HG02840 (cell line): ENCODE data around the gene SLC9B2.

ENCODE experiments used
- ATAC-seq: cut with Tn5 transposase; IDR thresholded peaks from one replicate; pipeline ENCODE4 v1.9.1; 2021; ENCODE audit warnings: mild to moderate bottlenecking, moderate library complexity, moderate number of reproducible peaks; ENCODE audit not compliant: unreplicated experiment, low FRiP score

The SLC9B2 gene

DNA sequence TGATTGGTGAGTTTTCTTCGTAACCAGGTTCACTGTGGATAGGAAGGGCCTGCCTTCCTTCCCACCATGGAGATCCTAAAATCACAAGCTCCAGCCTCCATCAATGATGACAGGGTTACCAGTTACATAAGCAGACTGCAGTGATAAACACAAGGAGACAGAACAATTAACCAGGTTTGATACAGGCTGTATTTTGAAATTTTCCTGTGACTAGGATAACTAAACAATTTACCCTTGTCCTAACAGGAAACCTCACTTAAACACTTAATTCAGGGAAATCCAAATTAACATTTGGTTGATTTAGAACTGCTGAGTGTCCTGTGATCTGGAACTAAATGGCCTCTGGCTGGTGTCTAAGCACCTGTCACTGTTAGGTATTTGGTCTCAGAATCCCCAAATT lies 3.1 kb upstream of the SLC9B2 start:
- ATAC-seq: no peak

DNA sequence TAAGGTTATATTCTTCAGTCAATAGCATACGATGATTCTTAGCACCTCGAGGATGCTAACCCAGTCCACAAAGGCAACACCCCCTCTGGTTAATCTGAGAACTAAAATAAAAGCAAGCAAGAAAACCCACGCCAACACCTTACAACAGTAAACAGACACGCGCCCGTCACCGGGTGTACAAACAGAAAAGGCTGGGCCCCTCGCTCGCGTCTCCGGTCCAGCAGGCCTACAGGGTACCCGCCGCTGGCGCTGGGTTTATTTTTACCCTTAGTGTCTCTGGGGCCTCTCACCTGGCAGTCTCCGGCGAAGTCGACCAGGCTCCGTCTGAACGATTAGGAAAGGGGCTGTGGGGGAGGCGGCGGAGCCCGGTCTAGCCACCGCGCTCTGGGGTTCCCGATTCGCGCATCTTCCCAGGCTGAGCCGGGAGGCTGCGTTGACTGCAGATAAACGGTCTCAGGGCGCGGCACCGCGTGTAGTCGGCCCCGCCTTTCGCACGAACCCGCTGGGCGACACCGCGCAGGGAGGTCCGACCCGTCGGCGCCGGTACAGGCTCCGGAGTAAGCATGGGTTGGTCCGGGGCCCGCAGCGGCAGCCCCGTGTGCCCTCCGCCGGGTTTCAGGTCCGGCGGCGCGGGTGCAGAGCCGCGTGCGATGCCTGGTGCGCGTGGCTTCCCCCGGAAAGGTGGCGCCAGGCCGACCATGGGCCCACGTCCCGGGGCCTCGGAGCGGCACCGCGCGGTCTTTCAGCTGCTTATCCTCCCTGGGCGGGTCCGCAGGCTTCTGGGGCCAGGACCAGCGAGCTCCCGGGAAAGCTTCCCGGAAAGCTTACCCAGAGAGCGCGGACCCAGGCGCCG lies 441 bp downstream of the SLC9B2 start:
- peak; percentile 50 for ATAC-seq

DNA sequence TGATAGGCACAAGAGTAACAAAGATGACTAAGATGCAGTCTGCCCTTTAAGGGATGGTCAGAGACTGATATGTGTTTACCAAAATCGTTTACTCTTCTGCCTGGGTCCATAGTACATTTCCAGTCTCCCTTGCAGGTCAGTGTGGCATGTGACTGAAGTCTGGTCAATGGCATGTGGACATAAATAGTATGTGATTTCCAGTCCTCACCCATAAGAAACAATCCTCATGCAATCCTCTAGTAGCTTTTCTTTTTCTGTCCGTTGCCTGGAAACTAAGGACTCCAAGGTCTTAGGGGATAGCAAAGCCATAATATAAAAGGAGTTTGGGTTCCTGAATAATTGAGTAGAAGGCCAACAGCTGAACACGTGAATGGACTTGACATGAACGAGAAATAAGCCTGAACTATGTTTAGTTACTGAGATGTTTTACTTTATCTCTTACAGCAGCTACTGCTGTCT lies 1.1 kb downstream of the SLC9B2 start:
- ATAC-seq: no peak

DNA sequence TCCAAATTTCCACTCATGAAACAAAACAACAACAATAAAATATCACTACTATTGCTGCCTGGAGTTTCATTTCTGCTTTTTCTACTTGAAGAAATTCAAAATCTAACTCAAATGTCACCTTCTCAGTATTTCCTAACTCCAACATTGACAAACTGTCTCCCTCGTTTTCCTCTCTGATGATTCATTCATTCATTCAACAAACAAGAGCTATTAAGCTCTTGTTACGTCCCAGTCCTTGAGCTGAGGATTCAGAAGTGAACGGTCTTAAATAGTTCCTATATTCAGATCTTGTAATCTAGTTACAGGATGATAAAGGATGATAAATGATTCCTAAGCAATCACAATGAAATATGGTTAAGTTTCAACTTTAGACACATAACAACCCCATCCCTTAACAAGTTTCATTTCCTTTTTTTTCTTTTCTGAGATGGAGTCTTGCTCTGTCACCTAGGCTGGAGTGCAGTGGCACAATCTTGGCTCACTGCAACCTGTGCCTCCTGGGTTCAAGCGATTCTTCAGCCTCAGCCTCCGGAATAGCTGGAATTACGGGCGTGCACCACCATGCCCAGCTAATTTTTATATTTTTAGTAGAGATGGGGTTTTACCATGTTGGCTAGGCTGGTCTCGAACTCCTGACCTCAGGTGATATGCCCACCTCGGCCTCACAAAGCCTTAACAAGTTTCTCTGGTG lies 1.7 kb downstream of the SLC9B2 start:
- peak; percentile 42 for ATAC-seq

DNA sequence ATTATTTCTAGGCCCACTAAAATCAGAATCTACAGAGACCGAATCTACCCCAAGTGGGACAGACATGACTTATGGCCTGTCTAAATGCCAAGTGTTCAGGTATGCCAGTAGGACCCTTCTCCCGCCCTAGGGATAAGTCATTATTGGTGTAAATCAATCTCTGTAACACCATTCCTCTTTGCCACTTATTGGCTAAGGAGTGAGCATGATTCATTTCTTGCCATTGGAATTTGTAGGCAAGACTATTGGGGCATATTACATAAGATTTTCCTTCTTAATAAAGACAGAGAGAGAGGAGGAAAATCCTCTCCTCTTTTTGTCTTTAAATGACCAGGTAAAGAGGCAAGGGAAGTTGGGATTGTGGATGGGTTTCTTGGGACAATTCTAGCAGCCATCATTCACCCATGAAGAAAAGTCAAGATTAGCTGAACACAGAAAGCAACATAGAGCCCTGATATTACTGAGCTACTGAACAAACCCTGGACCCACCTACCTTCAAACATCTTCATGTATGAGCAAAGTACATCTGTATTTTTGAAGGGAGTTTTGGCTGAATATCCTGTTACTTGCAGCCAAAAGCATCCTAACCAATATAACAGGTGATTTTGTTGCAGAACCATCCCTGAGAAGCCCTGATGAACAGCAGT lies 2.6 kb downstream of the SLC9B2 start:
- ATAC-seq: no peak

DNA sequence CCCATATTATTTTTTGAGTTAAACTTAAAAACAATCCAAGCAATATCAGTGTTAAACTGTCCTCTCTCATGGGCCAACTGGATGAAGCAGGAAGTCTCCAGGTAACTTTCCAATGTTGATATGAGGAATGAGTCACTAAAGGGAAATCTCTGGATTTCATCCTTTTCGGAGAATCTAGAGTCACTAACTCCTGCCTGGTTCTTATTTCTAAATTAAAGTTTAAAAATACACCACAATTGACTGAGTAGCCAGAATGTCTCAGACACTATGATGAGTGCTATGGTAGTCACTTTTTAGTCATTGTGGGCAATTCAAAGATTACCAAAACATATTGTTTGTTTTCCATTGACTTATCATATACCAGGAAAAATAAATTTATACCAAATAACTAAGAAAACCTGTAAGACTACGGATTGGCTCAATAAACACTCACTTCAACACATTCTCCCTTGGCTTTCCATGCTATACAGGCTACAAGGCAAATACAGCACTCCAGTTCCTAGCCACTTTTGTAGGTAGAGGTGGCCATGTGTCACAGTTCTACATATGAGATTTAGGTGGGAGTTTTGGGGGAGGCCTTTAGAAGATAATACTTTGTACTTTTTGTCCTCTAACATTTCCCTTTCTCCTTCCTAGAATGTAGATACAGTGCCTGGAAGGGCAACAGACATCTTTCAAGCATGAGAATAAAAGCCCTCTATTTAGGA lies 8.6 kb downstream of the SLC9B2 start:
- no peak for ATAC-seq

DNA sequence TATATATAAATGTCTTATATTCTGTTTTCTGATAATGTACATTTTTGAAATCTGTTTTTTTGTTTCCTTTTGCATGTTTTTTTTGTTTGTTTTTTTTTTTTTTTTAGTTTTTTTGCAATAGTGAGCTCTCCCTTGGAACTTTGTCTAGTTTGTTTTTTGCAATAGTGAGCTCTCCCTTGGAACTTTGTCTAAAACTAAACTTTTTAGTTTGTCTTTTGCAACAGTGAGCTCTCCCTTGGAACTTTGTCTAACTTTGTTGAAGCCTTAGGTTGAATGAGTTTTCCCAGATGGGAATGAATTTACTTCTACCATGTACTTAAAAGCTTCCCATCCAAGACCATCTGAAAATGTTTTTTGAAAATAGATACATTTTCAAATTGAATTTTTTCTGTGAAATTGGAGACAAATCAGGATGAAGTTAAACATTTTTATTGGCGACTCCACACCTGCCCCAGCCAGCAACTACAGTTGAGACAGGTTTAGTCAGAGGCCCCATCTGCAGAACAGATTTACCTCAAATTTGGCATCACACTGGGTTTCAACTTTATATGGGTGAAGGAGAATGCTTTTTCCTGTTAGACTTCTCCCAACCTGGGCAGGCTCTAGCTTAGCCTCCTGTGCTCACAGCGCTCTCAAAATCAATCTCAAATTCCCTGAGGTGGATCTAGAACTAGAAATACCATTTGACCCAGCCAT lies 16.0 kb downstream of the SLC9B2 start:
- ATAC-seq: no peak

DNA sequence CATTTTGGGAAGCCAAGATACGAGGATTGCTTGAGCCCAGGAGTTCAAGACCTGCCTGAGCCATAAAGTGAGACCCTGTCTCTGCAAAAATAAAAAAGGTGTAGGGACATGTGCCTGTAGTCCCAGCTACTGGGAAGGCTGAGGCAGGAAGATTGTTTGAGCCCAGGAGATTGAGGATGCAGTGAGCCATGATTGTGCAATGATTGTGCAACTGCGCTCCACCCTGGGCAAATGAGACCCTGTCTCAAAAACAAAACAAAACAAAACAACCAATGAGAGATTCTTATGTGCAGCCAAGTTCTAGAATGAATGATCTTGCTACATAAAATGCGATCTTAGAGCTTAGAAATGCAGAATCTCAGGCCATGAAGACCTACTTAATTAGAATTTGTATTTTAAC lies 22.5 kb downstream of the SLC9B2 start:
- ATAC-seq: no peak

DNA sequence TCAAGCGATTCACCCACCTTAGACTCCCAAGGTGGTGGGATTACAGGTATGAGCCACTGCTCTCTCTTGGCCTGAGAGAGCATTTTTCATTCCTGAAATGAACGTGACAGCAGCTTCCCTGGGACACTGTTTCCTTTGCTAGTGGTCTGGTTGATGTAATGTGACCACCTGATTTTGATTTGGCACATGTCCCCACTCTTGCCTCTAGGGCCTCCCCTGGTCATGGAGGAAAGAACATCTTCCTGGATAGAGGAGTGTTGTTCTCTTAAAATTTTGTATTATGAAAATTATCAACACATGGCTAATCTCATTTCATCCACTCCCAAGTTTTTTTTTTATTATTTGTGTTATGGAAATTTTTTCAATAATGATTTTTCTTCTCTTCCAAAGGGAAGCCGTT lies 23.8 kb downstream of the SLC9B2 start:
- no peak for ATAC-seq

DNA sequence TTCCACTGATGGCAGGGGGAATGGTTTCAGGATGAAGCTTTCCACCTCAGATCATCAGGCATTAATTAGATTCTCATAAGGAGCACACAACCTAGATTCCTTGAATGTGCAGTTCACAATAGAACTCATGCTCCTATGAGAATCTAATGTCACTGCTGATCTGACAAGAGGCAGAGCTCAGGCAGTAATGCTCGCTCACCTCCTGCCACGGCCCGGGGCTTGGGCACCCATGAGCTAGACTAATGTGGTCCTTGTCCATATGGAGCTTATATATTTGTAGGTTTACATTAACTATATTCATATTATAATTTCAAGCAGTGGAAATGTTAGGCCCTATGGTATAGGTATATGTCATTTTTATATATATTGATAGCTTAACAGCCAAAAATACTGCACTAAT lies 24.4 kb downstream of the SLC9B2 start:
- no peak for ATAC-seq

DNA sequence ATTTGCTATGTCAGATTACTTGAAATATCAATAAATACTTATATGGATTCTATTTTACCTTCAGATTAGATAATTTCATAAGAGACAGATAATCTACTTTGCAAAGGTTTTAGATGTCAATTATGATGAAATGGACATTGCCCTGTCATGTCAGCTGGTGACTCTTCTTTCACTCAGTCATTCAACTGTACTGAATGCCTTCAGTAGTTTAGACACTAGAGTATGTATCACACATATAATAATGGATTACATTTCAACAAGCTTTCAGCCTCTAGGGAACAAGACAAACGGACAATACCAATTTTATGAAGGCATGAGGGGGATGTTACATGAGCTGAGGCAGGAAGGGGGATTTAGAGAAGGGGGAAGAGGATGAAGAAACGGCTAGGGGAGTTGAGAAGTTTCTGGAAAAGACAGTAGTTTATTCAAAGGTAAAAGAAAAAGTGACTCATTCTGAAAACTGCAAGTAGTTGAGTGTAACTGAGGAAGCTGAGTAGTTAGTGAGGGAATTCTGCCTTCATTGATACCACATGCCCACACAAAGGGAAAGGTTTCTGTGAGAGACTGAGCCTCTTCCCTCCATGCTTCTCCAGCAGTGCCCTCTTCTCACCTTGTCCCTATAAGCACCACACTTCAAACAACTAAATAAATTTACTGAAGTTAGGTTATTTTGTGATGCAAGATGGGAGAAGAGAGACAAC lies 25.7 kb downstream of the SLC9B2 start:
- no peak for ATAC-seq

DNA sequence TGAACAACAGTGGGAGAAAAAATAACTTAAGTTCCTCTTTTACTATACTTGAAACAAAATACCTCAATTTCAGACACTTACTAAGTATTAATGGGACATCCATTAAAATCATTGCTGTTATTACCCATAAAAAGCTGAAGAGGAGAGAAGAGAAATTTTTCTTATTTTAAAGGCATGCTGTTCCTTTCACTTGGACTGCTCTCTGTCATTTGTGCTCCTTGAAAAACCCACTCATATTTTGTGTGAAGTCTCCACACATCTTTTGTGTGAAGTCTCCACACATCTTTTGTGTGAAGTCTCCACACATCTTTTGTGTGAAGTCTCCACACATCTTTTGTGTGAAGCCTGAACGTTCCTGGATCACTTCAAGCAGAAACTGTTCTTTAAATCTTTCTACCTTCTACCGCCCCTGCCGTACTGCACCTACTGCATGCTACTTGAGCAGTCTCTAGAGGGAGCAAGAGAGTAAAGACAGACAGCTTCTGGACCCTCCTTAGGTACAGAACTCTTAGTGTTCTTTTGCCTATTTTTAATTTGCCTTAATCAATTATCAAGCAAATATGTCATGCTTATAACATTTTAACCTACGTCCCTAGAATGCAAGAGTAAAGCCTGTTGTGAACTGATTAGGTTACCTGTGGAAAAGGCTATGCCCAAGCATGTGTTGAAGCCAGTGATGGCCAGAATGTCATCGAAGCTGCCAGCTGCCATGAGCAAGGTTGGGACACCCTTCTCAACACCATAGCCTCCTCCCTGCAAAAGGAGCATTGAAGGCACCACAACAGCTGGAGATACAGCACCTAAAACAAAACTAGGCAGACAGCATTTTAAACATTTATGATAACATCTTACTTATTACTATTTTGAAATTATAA lies 29.9 kb downstream of the SLC9B2 start:
- peak; percentile 70 for ATAC-seq

DNA sequence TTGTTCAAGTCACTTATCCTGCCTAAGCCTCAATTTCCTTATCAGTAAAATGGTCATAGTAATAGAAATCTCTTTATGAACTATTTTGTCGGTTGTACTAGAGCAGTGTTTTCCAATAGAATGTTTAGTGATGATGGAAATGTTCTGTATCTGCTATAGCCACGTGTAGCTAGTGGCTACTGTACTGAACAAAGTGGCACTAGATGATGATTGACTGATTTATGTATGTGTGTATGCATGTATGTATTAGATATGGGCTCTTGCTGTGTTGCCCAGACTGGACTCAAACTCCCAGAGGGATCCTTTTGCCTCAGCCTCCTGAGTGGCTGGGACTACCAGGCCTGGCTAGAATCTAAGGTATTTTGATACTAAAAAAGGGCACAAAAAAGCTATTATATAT lies 32.4 kb downstream of the SLC9B2 start:
- no peak for ATAC-seq

DNA sequence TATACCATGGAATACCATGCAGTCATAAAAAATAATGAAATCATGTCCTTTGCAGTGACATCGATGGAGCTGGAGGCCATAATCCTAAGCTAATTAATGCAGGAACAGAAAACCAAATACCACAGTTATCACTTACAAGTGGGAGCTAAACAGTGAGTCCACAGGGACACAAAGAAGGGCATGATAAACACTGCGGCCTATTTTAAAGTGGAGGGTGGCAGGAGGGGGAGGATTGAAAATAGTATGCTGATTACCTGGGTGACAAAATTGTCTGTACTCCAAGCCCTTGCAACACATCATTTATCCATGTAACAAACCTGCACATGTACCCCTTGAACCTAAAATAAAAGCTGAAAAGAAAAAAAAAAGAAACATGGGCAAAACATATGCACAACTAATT lies 40.4 kb downstream of the SLC9B2 start:
- ATAC-seq: no peak

DNA sequence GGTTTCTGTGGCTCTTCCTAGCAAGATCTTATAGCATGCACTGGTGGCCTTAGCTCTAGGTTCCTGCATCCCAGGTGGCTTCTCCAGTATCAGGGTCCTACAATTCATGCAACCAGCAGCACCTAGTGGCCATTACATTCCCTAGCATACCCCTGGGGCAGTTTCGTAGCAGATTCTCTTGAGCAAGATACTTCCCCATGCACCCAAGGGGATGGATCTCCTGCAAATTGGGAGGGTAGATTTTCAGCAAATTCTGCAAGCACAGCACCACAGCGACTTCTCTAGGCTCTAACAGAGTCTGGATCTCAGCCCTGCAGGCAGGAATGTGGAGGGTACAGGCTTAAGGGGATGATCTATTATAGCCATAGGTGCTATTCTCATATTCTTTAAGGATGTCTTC lies 44.0 kb downstream of the SLC9B2 start:
- no peak for ATAC-seq

DNA sequence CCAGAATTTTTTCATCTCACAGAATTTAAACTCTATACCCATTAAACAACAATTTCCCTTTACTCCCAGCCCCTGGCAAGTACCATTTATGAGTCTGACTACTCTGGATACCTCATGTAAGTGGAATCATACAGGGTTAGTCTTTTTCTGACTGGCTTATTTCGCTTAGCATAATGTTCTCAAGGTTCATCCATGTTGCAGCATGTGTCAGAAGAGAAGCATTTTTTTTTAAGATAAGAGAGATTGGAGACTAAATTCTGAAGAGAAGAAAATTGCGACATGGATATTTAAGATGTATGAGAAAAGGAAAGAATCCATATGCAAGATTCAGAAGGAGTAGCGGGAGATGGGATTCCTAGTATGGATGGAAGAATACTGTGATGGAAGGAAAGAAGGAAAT lies 45.8 kb downstream of the SLC9B2 start:
- no peak for ATAC-seq

DNA sequence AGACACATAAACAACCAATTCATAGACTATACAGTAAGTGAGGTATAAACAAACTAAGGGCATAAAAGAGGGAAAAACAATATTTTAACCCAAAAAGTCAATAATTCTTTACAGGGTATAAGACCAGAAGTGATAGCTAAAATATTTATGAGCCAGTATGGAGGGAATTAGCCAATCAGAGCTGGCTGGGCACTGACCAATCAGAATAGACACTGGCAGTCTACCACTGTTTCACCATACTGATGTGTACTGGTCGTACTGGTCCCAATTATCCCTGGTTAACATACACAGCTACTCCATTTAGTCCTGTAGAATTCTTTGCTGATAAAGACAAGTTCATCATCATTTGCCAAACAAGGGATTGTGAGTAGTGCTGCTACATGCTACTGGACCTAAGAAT lies 47.3 kb downstream of the SLC9B2 start:
- ATAC-seq: no peak

DNA sequence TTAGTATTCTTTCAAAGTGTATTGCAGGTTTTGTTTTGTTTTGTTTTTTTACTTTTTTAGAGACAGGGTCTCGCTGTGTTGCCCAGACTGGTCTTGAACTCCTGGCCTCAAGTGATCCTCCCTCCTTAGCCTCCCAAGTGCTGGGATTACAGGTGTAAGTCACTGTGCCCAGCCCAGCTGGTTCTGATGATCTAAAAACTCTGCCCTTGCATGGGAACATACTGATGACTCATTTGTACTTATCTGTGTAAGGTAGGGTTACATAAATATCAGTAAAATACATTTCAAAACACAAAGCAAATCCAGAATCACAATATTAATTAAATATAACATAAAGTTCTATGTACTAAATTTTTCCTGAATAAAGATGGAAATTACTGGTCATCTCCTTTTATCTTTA lies 49.7 kb downstream of the SLC9B2 start:
- no peak for ATAC-seq

DNA sequence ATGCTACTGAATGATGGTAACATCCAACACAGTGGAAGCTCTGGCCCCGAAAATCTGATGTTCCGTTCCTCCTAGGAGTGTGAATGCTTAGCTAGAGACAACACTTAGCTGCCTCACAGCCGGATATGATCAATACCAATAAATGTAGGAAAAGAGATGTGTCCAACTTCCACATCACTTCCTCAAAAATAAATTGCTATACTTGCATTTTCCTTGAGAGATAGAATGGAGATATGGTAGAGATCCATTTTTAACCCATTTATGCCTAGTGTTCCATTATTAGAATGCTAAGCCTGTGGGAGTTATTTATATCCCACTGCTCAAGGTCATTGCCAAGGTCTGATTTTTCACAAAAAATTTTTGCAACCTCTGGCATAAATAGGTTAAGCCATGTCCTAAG lies 51.6 kb downstream of the SLC9B2 start:
- ATAC-seq: no peak
